ENCODE data around the gene NCAPG2. TPM values are rescaled to one million over a fixed set of nuclear protein-coding genes. Genes with fewer than 3 reads are reported as not detected.

The NCAPG2 gene
- total RNA-seq, 1 donor from 2014 or later = 5.6 TPM

Other genes with a start within 250 kb of the NCAPG2 start
- gene PTPRN2, start 117.0 kb downstream of the NCAPG2 start, total RNA-seq = 2.2 and 4.6 TPM in 2 replicates
- gene ESYT2, start 124.7 kb upstream of the NCAPG2 start, total RNA-seq = 32.9 and 42.7 TPM in 2 replicates
- gene DYNC2I1, start 151.8 kb upstream of the NCAPG2 start, total RNA-seq = 2.6 and 4.0 TPM in 2 replicates